ENCODE measurements around the gene RGS21. TPM values are rescaled to one million over a fixed set of nuclear protein-coding genes. Genes with fewer than 3 reads are reported as not detected.

RGS21 gene
- total RNA-seq, 1 experiment from 2014 or later = not detected

GRCh38 chr1:192358402-192358801 is 41.6 kb downstream of the RGS21 start:
- no peak for DNase-seq
- no TSS peak for BruUV-seq (replicated peaks)
- intact Hi-C loops (cut with micrococcal nuclease; ENCODE audit: unreplicated experiment) = no loop called here
- TF ChIP-seq CTCF (IDR thresholded peaks at IDR 0.05; ENCODE audit: unreplicated experiment) = no peak
- Mint-ChIP-seq H3K4me3 (ENCODE audit: low read depth, unreplicated experiment) (no peak overlapping the region), H3K9me3 (ENCODE audit: low read depth, unreplicated experiment) (no peaks in the 10 kb centered on the region), H3K4me1 (ENCODE audit: low read depth, unreplicated experiment) (no peaks in the 10 kb centered on the region), H3K36me3 (ENCODE audit: insufficient read depth, unreplicated experiment) (no peaks in the 10 kb centered on the region), H3K27ac (ENCODE audit: unreplicated experiment) (no peak overlapping the region), H3K27me3 (ENCODE audit: unreplicated experiment) (no peaks in the 10 kb centered on the region)
- CTCF ChIA-PET = no interaction called here

GRCh38 chr1:192358822-192359221 is 42.0 kb downstream of the RGS21 start:
- no peak overlapping the region for H3K4me3 Mint-ChIP-seq (ENCODE audit: low read depth, unreplicated experiment)
- H3K9me3 Mint-ChIP-seq (ENCODE audit: low read depth, unreplicated experiment) = no peaks in the 10 kb centered on the region
- BruUV-seq (replicated peaks) = no TSS peak
- CTCF ChIA-PET = no interaction called here
- DNase-seq = no peak
- H3K27ac Mint-ChIP-seq (ENCODE audit: unreplicated experiment) = no peak overlapping the region
- H3K4me1 Mint-ChIP-seq (ENCODE audit: low read depth, unreplicated experiment) = no peaks in the 10 kb centered on the region
- H3K36me3 Mint-ChIP-seq (ENCODE audit: insufficient read depth, unreplicated experiment) = no peaks in the 10 kb centered on the region
- no peak for TF ChIP-seq CTCF (IDR thresholded peaks at IDR 0.05; ENCODE audit: unreplicated experiment)
- intact Hi-C loops (cut with micrococcal nuclease; ENCODE audit: unreplicated experiment) = no loop called here
- H3K27me3 Mint-ChIP-seq (ENCODE audit: unreplicated experiment) = no peaks in the 10 kb centered on the region

- intact Hi-C loops (cut with micrococcal nuclease; ENCODE audit: unreplicated experiment) = no loop called here
- H3K27ac Mint-ChIP-seq (ENCODE audit: unreplicated experiment) = no peak overlapping the region
- no peaks in the 10 kb centered on the region for H3K36me3 Mint-ChIP-seq (ENCODE audit: insufficient read depth, unreplicated experiment)
- TF ChIP-seq CTCF (IDR thresholded peaks at IDR 0.05; ENCODE audit: unreplicated experiment) = no peak
- DNase-seq = no peak
- H3K27me3 Mint-ChIP-seq (ENCODE audit: unreplicated experiment) = no peaks in the 10 kb centered on the region
- no peak overlapping the region for H3K4me3 Mint-ChIP-seq (ENCODE audit: low read depth, unreplicated experiment)
- CTCF ChIA-PET = no interaction called here
- no peaks in the 10 kb centered on the region for H3K4me1 Mint-ChIP-seq (ENCODE audit: low read depth, unreplicated experiment)
- no peaks in the 10 kb centered on the region for H3K9me3 Mint-ChIP-seq (ENCODE audit: low read depth, unreplicated experiment)
- BruUV-seq (replicated peaks) = no TSS peak
These were observed 46.4 kb downstream of the RGS21 start for GRCh38 chr1:192363177-192363576.

GRCh38 chr1:192367436-192367835 is 50.6 kb downstream of the RGS21 start:
- CTCF ChIA-PET = no interaction called here
- no peaks in the 10 kb centered on the region for H3K4me1 Mint-ChIP-seq (ENCODE audit: low read depth, unreplicated experiment)
- no peak for TF ChIP-seq CTCF (IDR thresholded peaks at IDR 0.05; ENCODE audit: unreplicated experiment)
- intact Hi-C loops (cut with micrococcal nuclease; ENCODE audit: unreplicated experiment) = no loop called here
- no peak overlapping the region for H3K4me3 Mint-ChIP-seq (ENCODE audit: low read depth, unreplicated experiment)
- no peaks in the 10 kb centered on the region for H3K9me3 Mint-ChIP-seq (ENCODE audit: low read depth, unreplicated experiment)
- no TSS peak for BruUV-seq (replicated peaks)
- H3K27ac Mint-ChIP-seq (ENCODE audit: unreplicated experiment) = no peak overlapping the region
- H3K36me3 Mint-ChIP-seq (ENCODE audit: insufficient read depth, unreplicated experiment) = no peaks in the 10 kb centered on the region
- H3K27me3 Mint-ChIP-seq (ENCODE audit: unreplicated experiment) = no peaks in the 10 kb centered on the region
- DNase-seq = no peak

- no peak overlapping the region for H3K4me3 Mint-ChIP-seq (ENCODE audit: low read depth, unreplicated experiment)
- H3K27me3 Mint-ChIP-seq (ENCODE audit: unreplicated experiment) = no peaks in the 10 kb centered on the region
- BruUV-seq (replicated peaks) = no TSS peak
- H3K9me3 Mint-ChIP-seq (ENCODE audit: low read depth, unreplicated experiment) = no peaks in the 10 kb centered on the region
- CTCF ChIA-PET = no interaction called here
- no peaks in the 10 kb centered on the region for H3K4me1 Mint-ChIP-seq (ENCODE audit: low read depth, unreplicated experiment)
- intact Hi-C loops (cut with micrococcal nuclease; ENCODE audit: unreplicated experiment) = no loop called here
- DNase-seq = no peak
- no peaks in the 10 kb centered on the region for H3K36me3 Mint-ChIP-seq (ENCODE audit: insufficient read depth, unreplicated experiment)
- H3K27ac Mint-ChIP-seq (ENCODE audit: unreplicated experiment) = no peak overlapping the region
- no peak for TF ChIP-seq CTCF (IDR thresholded peaks at IDR 0.05; ENCODE audit: unreplicated experiment)
These were observed 58.5 kb downstream of the RGS21 start for GRCh38 chr1:192375306-192375705.
